ENCODE results near the gene AP2B1.
A peak's percentile ranks its signal among the peaks of the same experiment; 100 is the strongest.

AP2B1 gene

GRCh38 chr17:35748979-35749378, 161.9 kb downstream of the AP2B1 start:
- no peak for TF ChIP-seq MAX (IDR thresholded peaks at IDR 0.05)
- TF ChIP-seq CEBPB (IDR thresholded peaks at IDR 0.05) = no peak
- no peak for TF ChIP-seq YY1 (IDR thresholded peaks at IDR 0.05; ENCODE audit: low read depth)
- no peak for TF ChIP-seq RAD21 (IDR thresholded peaks at IDR 0.05; ENCODE audit: low read depth)
- TF ChIP-seq EGR1 (IDR thresholded peaks at IDR 0.05) = no peak
- TF ChIP-seq ZBTB7A (IDR thresholded peaks at IDR 0.05; ENCODE audit: low read depth) = no peak
- TF ChIP-seq CREB1 (IDR thresholded peaks at IDR 0.05; ENCODE audit: low read depth) = no peak
- no peak for TF ChIP-seq TEAD4 (IDR thresholded peaks at IDR 0.05)
- no peak for TF ChIP-seq USF1 (IDR thresholded peaks at IDR 0.05)
- no peak for TF ChIP-seq REST (IDR thresholded peaks at IDR 0.05; ENCODE audit: low read depth)
- no peak for TF ChIP-seq TAF1 (IDR thresholded peaks at IDR 0.05; ENCODE audit: low read depth)
- no peak for TF ChIP-seq TCF12 (IDR thresholded peaks at IDR 0.05; ENCODE audit: low read depth)
- no peak for TF ChIP-seq NFIC (IDR thresholded peaks at IDR 0.05)
- TF ChIP-seq FOXM1 (IDR thresholded peaks at IDR 0.05; ENCODE audit: borderline replicate concordance, low read depth) = no peak
- TF ChIP-seq EP300 (IDR thresholded peaks at IDR 0.05; ENCODE audit: borderline replicate concordance) = no peak

- TF ChIP-seq ZBTB7A (IDR thresholded peaks at IDR 0.05; ENCODE audit: low read depth) (peak; percentile 45; the same call in 1 of the 2 replicates), REST (IDR thresholded peaks at IDR 0.05; ENCODE audit: low read depth) (no peak), EP300 (IDR thresholded peaks at IDR 0.05; ENCODE audit: borderline replicate concordance) (no peak)
Measured at GRCh38 chr17:35749560-35750412, 162.7 kb downstream of the AP2B1 start.

- TF ChIP-seq ZBTB7A (IDR thresholded peaks at IDR 0.05; ENCODE audit: low read depth) (no peak), TAF1 (IDR thresholded peaks at IDR 0.05; ENCODE audit: low read depth) (no peak), FOXM1 (IDR thresholded peaks at IDR 0.05; ENCODE audit: borderline replicate concordance, low read depth) (no peak), CEBPB (IDR thresholded peaks at IDR 0.05) (no peak), RAD21 (IDR thresholded peaks at IDR 0.05; ENCODE audit: low read depth) (no peak), MAX (IDR thresholded peaks at IDR 0.05) (no peak), YY1 (IDR thresholded peaks at IDR 0.05; ENCODE audit: low read depth) (no peak), EP300 (IDR thresholded peaks at IDR 0.05; ENCODE audit: borderline replicate concordance) (no peak), REST (IDR thresholded peaks at IDR 0.05; ENCODE audit: low read depth) (no peak), USF1 (IDR thresholded peaks at IDR 0.05) (no peak), TEAD4 (IDR thresholded peaks at IDR 0.05) (no peak), CREB1 (IDR thresholded peaks at IDR 0.05; ENCODE audit: low read depth) (no peak), EGR1 (IDR thresholded peaks at IDR 0.05) (no peak), NFIC (IDR thresholded peaks at IDR 0.05) (no peak), TCF12 (IDR thresholded peaks at IDR 0.05; ENCODE audit: low read depth) (no peak)
Measured at GRCh38 chr17:35750526-35751395, 163.6 kb downstream of the AP2B1 start.

Measured in Ishikawa (cell line).